ENCODE results near the gene DDX59. TPM values are rescaled to one million over a fixed set of nuclear protein-coding genes. Genes with fewer than 3 reads are reported as not detected.

The DDX59 gene
- total and polyA plus RNA-seq, 9 of the 15 experiments (the other 6 are each of a cell fraction or from before 2014, with no cell fraction given) = 8.3 to 30.4 (median 19.8) TPM

DNA sequence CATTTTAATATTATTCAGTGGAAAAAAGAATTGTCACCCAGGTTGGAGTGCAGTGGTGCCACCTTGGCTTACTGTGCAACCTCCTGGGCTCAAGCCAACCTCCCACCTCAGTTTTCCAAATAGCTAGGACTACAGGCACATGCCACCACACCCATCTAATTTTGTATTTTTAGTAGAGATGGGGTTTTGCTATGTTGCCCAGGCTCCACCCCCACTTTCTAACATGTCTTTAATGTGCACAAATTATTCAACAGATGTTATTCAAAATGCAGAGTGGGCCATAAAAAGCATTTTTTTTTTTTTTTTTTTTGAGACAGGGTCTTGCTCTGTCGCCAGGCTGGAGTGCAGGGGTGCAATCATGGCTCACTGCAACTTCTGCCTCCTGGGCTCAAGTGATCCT, 17.3 kb downstream of the DDX59 start:
- POLR2A ChIA-PET = interaction anchor here (0.7 to 3.1 kb wide), 6 partner anchors 10 to 106 kb away, joined by 3 to 14 read pairs (median 4); partner anchors contain the start of gene DDX59
- DNase-seq (ENCODE audit: extremely low read depth in 1 of 4, low spot score in 3 of 4) = no peak
- Histone ChIP-seq H3K36me3 (ENCODE audit: control insufficient read depth, insufficient read depth, low read length) (peaks cover 19% of the 10 kb centered on the region; the same call in 2 of the 3 replicates), H3K4me1 (replicated peaks in 1 of 2; ENCODE audit: control insufficient read depth in 2 of 2, insufficient read depth in 2 of 2, low read length in 2 of 2) (peaks cover 11% of the 10 kb centered on the region in 2 experiments; a peak in 4 of 5 replicates), H3K9me3 (replicated peaks; ENCODE audit: control insufficient read depth, insufficient read depth, low read depth, low read length) (no peaks in the 10 kb centered on the region), H3K4me2 (ENCODE audit: insufficient read depth, low read length) (no peak overlapping the region), H3K9me1 (ENCODE audit: control insufficient read depth, insufficient read depth, low read length) (no peaks in the 10 kb centered on the region), H3K27me3 (ENCODE audit: control insufficient read depth in 2 of 2, insufficient read depth in 2 of 2, low read length in 2 of 2) (no peaks in the 10 kb centered on the region), H3K9ac (ENCODE audit: insufficient read depth in 1 of 2, low read depth in 2 of 2, low read length in 2 of 2) (no peak overlapping the region), H4K20me1 (replicated peaks; ENCODE audit: control insufficient read depth, insufficient read depth, low read length) (no peaks in the 10 kb centered on the region), H3K79me2 (ENCODE audit: control insufficient read depth, insufficient read depth, low read length) (no peaks in the 10 kb centered on the region), H3K4me3 (no peak overlapping the region), H2AFZ (ENCODE audit: low read depth, low read length) (no peak overlapping the region), H3K27ac (ENCODE audit: extremely low read depth, low read depth, low read length) (no peak overlapping the region)
- CTCF ChIA-PET (ENCODE audit: low intra/inter-chr PET ratio) = no interaction called here
- no TSS peak for BruUV-seq (replicated peaks)
- TF ChIP-seq ZNF778 (CRISPR knock-in tag; IDR thresholded peaks at IDR 0.05) = no peak
- TF ChIP-seq, protein P1, sequence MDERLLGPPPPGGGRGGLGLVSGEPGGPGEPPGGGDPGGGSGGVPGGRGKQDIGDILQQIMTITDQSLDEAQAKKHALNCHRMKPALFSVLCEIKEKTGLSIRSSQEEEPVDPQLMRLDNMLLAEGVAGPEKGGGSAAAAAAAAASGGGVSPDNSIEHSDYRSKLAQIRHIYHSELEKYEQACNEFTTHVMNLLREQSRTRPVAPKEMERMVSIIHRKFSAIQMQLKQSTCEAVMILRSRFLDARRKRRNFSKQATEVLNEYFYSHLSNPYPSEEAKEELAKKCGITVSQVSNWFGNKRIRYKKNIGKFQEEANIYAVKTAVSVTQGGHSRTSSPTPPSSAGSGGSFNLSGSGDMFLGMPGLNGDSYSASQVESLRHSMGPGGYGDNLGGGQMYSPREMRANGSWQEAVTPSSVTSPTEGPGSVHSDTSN (CRISPR knock-in tag; IDR thresholded peaks at IDR 0.05; ENCODE audit: low read depth) = no peak
- TF ChIP-seq, protein P1 (tag; conservative IDR thresholded peaks at IDR 0.05; ENCODE audit: low read depth) = no peak
- no peak for TF ChIP-seq TAF7 (tag; IDR thresholded peaks at IDR 0.05)
- TF ChIP-seq, protein P2, sequence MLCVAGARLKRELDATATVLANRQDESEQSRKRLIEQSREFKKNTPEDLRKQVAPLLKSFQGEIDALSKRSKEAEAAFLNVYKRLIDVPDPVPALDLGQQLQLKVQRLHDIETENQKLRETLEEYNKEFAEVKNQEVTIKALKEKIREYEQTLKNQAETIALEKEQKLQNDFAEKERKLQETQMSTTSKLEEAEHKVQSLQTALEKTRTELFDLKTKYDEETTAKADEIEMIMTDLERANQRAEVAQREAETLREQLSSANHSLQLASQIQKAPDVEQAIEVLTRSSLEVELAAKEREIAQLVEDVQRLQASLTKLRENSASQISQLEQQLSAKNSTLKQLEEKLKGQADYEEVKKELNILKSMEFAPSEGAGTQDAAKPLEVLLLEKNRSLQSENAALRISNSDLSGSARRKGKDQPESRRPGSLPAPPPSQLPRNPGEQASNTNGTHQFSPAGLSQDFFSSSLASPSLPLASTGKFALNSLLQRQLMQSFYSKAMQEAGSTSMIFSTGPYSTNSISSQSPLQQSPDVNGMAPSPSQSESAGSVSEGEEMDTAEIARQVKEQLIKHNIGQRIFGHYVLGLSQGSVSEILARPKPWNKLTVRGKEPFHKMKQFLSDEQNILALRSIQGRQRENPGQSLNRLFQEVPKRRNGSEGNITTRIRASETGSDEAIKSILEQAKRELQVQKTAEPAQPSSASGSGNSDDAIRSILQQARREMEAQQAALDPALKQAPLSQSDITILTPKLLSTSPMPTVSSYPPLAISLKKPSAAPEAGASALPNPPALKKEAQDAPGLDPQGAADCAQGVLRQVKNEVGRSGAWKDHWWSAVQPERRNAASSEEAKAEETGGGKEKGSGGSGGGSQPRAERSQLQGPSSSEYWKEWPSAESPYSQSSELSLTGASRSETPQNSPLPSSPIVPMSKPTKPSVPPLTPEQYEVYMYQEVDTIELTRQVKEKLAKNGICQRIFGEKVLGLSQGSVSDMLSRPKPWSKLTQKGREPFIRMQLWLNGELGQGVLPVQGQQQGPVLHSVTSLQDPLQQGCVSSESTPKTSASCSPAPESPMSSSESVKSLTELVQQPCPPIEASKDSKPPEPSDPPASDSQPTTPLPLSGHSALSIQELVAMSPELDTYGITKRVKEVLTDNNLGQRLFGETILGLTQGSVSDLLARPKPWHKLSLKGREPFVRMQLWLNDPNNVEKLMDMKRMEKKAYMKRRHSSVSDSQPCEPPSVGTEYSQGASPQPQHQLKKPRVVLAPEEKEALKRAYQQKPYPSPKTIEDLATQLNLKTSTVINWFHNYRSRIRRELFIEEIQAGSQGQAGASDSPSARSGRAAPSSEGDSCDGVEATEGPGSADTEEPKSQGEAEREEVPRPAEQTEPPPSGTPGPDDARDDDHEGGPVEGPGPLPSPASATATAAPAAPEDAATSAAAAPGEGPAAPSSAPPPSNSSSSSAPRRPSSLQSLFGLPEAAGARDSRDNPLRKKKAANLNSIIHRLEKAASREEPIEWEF (CRISPR knock-in tag; IDR thresholded peaks at IDR 0.05) = no peak
- no peak for TF ChIP-seq SNIP1 (IDR thresholded peaks at IDR 0.05; ENCODE audit: low read depth)
- WGBS (ENCODE audit: insufficient coverage, low coverage, missing lambda C conversion rate) = 80% methylated on average over 1 of the region's 1 CpG
- no peak for ATAC-seq
- in situ Hi-C loops (cut with MboI) = no loop called here
- intact Hi-C loops (cut with micrococcal nuclease) = no loop called here
- no peak for FAIRE-seq

Measured in K562 (cell line).